ENCODE measurements around the gene FBXL20.

- no peak for TF ChIP-seq RXRA (IDR thresholded peaks at IDR 0.05; ENCODE audit: insufficient read depth, low read depth, low read length)
- TF ChIP-seq CTCF (IDR thresholded peaks at IDR 0.05; ENCODE audit: control extremely low read depth in 1 of 3, insufficient read depth in 1 of 3, low read depth in 1 of 3, low read length in 3 of 3): no peak
- no peak for TF ChIP-seq SP1 (IDR thresholded peaks at IDR 0.05; ENCODE audit: low read depth, low read length)
- no peak for TF ChIP-seq POLR2AphosphoS5 (IDR thresholded peaks at IDR 0.05; ENCODE audit: low read depth, low read length)
- no peak for TF ChIP-seq POLR2A (IDR thresholded peaks at IDR 0.05; ENCODE audit: control extremely low read depth in 1 of 2, low read depth in 2 of 2, low read length in 2 of 2)
- no peak for TF ChIP-seq RAD21 (IDR thresholded peaks at IDR 0.05 in 1 of 2, conservative IDR thresholded peaks at IDR 0.05 in 1 of 2; ENCODE audit: low read depth in 2 of 2, low read length in 2 of 2)
- TF ChIP-seq ZNF274 (IDR thresholded peaks at IDR 0.05; ENCODE audit: borderline replicate concordance, extremely low read depth, low read length): no peak
- no peak for TF ChIP-seq JUN (IDR thresholded peaks at IDR 0.05; ENCODE audit: low read depth, low read length)
- TF ChIP-seq RNF2 (IDR thresholded peaks at IDR 0.05; ENCODE audit: borderline replicate concordance, low read depth, low read length, missing control alignments, poor library complexity, severe bottlenecking): no peak
Observed at GRCh38 chr17:39213852-39214251, 187.6 kb downstream of the FBXL20 start.

Measured in H1 (cell line).